ENCODE measurements around the gene OSBPL5.
A peak's percentile ranks its signal among the peaks of the same experiment; 100 is the strongest.

The OSBPL5 gene

GRCh38 chr11:3096909-3097530 lies 68.1 kb downstream of the OSBPL5 start:
- DNase-seq (ENCODE audit: low read depth), result no peak

- peak; percentile 55 for DNase-seq (ENCODE audit: low read depth)
Measured at GRCh38 chr11:3095712-3096361, 69.3 kb downstream of the OSBPL5 start.

GRCh38 chr11:3094223-3094824 lies 70.8 kb downstream of the OSBPL5 start:
- DNase-seq (ENCODE audit: low read depth), result no peak

GRCh38 chr11:3093281-3094191 lies 71.6 kb downstream of the OSBPL5 start:
- no peak for DNase-seq (ENCODE audit: low read depth)

- DNase-seq (ENCODE audit: low read depth), result no peak
Measured at GRCh38 chr11:3092603-3093141, 72.4 kb downstream of the OSBPL5 start.

- DNase-seq (ENCODE audit: low read depth), result peak; percentile 50
Measured at GRCh38 chr11:3091846-3092602, 73.1 kb downstream of the OSBPL5 start.

GRCh38 chr11:3091081-3091845 lies 73.8 kb downstream of the OSBPL5 start:
- no peak for DNase-seq (ENCODE audit: low read depth)

GRCh38 chr11:3090096-3090901 lies 74.8 kb downstream of the OSBPL5 start:
- DNase-seq (ENCODE audit: low read depth), result no peak

- DNase-seq (ENCODE audit: low read depth), result no peak
Measured at GRCh38 chr11:3089236-3090061, 75.7 kb downstream of the OSBPL5 start.

- no peak for DNase-seq (ENCODE audit: low read depth)
Measured at GRCh38 chr11:3088806-3089205, 76.3 kb downstream of the OSBPL5 start.

- peak; percentile 37 for DNase-seq (ENCODE audit: low read depth)
Measured at GRCh38 chr11:3087821-3088800, 77.0 kb downstream of the OSBPL5 start.

GRCh38 chr11:3087373-3087772 lies 77.7 kb downstream of the OSBPL5 start:
- no peak for DNase-seq (ENCODE audit: low read depth)

- DNase-seq (ENCODE audit: low read depth), result no peak
Measured at GRCh38 chr11:3086671-3087150, 78.4 kb downstream of the OSBPL5 start.

- DNase-seq (ENCODE audit: low read depth), result no peak
Measured at GRCh38 chr11:3086114-3086513, 79.0 kb downstream of the OSBPL5 start.

- DNase-seq (ENCODE audit: low read depth), result no peak
Measured at GRCh38 chr11:3085052-3085451, 80.1 kb downstream of the OSBPL5 start.

- no peak for DNase-seq (ENCODE audit: low read depth)
Measured at GRCh38 chr11:3083321-3083720, 81.8 kb downstream of the OSBPL5 start.

GRCh38 chr11:3081386-3081751 lies 83.7 kb downstream of the OSBPL5 start:
- DNase-seq (ENCODE audit: low read depth), result no peak

All from amniotic epithelial cell (primary cell).